Brain microvascular endothelial cell (primary cell): ENCODE measurements around the gene DHRS3.

Experiments
- DNase-seq: peaks from one replicate; pipeline ENCODE4 v3.0.0-alpha.2; 2020
- H3K27ac ChIP-seq: fragments of 250-450 bp; sonication (Bioruptor Pico); 2 replicates; pipeline ENCODE4 v1.5.1; 2020; ENCODE audit warnings: mild to moderate bottlenecking, moderate library complexity
- H3K27me3 ChIP-seq: fragments of 250-450 bp; sonication (Bioruptor Pico); replicated peaks from 2 replicates; pipeline ENCODE4 v1.5.1; 2020; ENCODE audit warnings: mild to moderate bottlenecking
- H3K36me3 ChIP-seq: fragments of 250-450 bp; sonication (Bioruptor Pico); replicated peaks from 2 replicates; pipeline ENCODE4 v1.5.1; 2020; ENCODE audit warnings: mild to moderate bottlenecking
- H3K4me3 ChIP-seq: 2 replicates; pipeline ENCODE4 v1.5.1; 2011; ENCODE audit warnings: low read depth, mild to moderate bottlenecking, control low read depth, low read length, moderate library complexity
- CTCF ChIP-seq: IDR thresholded peaks from 2 replicates; pipeline ENCODE4 v1.5.1; 2011; ENCODE audit warnings: low read depth, mild to moderate bottlenecking, moderate library complexity, low read length, control low read depth, inconsistent platforms; ENCODE audit errors: missing control alignments
- in situ Hi-C: cut with HindIII; loops from 2 replicates; pipeline ENCODE4 v1.10.0; 2017; ENCODE audit warnings: low sequenced_read_pairs, low pct_ligation_motif_present

The DHRS3 gene

DNA sequence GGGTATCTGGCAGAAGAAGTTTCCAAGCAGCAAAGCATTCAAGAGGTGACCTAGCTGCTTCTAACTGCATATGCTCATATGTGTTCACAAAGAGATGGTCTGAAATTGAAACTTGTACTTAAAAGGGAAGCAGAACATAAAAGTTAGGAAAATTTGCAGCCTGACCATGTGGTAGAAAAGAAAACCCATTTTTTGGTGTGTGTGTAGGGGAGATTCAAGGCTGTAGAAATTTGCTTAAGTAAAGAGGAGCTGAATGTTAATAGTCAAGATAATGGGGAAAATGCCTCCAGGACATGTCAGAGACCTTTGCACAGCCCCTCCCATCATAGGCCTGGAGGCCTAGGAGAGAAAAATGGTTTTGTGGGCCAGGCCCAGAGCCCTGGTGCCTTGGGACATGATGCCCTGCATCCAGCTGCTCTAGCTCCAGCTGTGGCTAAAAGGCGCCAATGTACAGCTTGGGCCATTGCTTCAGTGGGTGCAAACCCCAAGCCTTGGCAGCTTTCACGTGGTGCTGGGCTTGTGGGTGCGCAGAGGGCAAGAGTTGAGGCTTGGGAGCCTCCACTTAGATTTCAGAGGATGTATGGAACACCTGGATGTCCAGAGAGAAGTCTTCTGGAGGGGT lies 54.9 kb downstream of the DHRS3 start:
- TF ChIP-seq CTCF = no peak
- in situ Hi-C loops = no loop called here

GRCh38 chr1:12561121-12561520 lies 56.9 kb downstream of the DHRS3 start:
- no peak for TF ChIP-seq CTCF
- no peaks in the 10 kb centered on the region for H3K27me3 ChIP-seq
- no peak for DNase-seq
- in situ Hi-C loops = no loop called here
- no peak overlapping the region for H3K4me3 ChIP-seq
- H3K27ac ChIP-seq = no peak overlapping the region
- peaks cover 4% of the 10 kb centered on the region for H3K36me3 ChIP-seq

More for the DNA sequence above, 54.9 kb downstream of the DHRS3 start:
- no peak overlapping the region for H3K4me3 ChIP-seq
- H3K36me3 ChIP-seq = peaks cover 23% of the 10 kb centered on the region
- no peak for DNase-seq
- no peak overlapping the region for H3K27ac ChIP-seq
- H3K27me3 ChIP-seq = no peaks in the 10 kb centered on the region

- H3K27ac ChIP-seq = peak overlapping the region; percentile 97
- TF ChIP-seq CTCF = no peak
- no peaks in the 10 kb centered on the region for H3K36me3 ChIP-seq
- no peaks in the 10 kb centered on the region for H3K27me3 ChIP-seq
- no peak for DNase-seq
- in situ Hi-C loops = no loop called here
- no peak overlapping the region for H3K4me3 ChIP-seq
Measured at GRCh38 chr1:12556957-12557935, 60.8 kb downstream of the DHRS3 start.

- H3K4me3 ChIP-seq = no peak overlapping the region
- H3K27me3 ChIP-seq = no peaks in the 10 kb centered on the region
- DNase-seq = peak; percentile 88
- TF ChIP-seq CTCF = no peak
- in situ Hi-C loops = no loop called here
- H3K36me3 ChIP-seq = no peaks in the 10 kb centered on the region
- H3K27ac ChIP-seq = peak overlapping the region; percentile 97
Measured at GRCh38 chr1:12556368-12556930, 61.6 kb downstream of the DHRS3 start.

GRCh38 chr1:12555411-12556367 lies 62.3 kb downstream of the DHRS3 start:
- Histone ChIP-seq H3K27me3 (no peaks in the 10 kb centered on the region), H3K4me3 (no peak overlapping the region), H3K27ac (peak overlapping the region; percentile 97), H3K36me3 (no peaks in the 10 kb centered on the region)
- in situ Hi-C loops = no loop called here
- no peak for DNase-seq
- TF ChIP-seq CTCF = no peak
